ENCODE data around the gene DNAJC16. TPM values are rescaled to one million over a fixed set of nuclear protein-coding genes. Genes with fewer than 3 reads are reported as not detected.

The DNAJC16 gene
- total RNA-seq, 4 donors from 2014 or later, result 17.2 to 24.8 (median 19.7) TPM

GRCh38 chr1:15622712-15623373 is 96.2 kb downstream of the DNAJC16 start:
- peaks cover 7% of the 10 kb centered on the region for H3K36me3 ChIP-seq
- no peak overlapping the region for H3K27ac ChIP-seq
- H3K9me3 ChIP-seq, result no peaks in the 10 kb centered on the region
- H3K4me3 ChIP-seq, result no peak overlapping the region
- WGBS, result 79% methylated on average over 7 of the region's 7 CpGs
- DNase-seq (ENCODE audit: low spot score in 2 of 2), result no peak
- H3K27me3 ChIP-seq, result no peaks in the 10 kb centered on the region
- H3K4me1 ChIP-seq, result peaks cover 61% of the 10 kb centered on the region
- TF ChIP-seq POLR2AphosphoS5 (IDR thresholded peaks at IDR 0.05) (no peak), CTCF (IDR thresholded peaks at IDR 0.05) (no peak), EP300 (IDR thresholded peaks at IDR 0.05) (no peak), POLR2A (IDR thresholded peaks at IDR 0.05) (no peak)

DNA sequence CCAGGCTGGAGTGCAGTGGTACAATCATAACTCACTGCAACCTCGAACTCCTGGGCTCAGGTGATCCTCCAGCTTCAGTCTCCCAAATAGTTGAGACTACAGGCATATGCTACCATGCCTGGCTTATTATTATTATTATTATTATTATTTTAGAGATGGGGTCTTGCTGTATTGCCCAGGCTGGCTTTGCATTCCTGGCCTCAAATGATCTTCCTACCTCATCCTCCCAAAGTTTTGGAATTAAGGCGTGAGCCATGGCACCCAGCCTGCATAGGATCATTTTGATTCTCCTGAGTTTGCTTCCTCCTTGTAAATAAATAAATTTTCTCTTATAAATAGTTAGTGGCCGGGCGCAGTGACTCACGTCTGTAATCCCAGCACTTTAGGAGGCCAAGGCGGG is 96.8 kb downstream of the DNAJC16 start:
- peaks cover 7% of the 10 kb centered on the region for H3K36me3 ChIP-seq
- no peaks in the 10 kb centered on the region for H3K27me3 ChIP-seq
- H3K27ac ChIP-seq, result no peak overlapping the region
- TF ChIP-seq POLR2AphosphoS5 (IDR thresholded peaks at IDR 0.05) (no peak), EP300 (IDR thresholded peaks at IDR 0.05) (no peak), POLR2A (IDR thresholded peaks at IDR 0.05) (no peak), CTCF (IDR thresholded peaks at IDR 0.05) (no peak)
- no peaks in the 10 kb centered on the region for H3K9me3 ChIP-seq
- DNase-seq (ENCODE audit: low spot score in 2 of 2), result no peak
- H3K4me3 ChIP-seq, result no peak overlapping the region
- peaks cover 63% of the 10 kb centered on the region for H3K4me1 ChIP-seq
- WGBS, result 93% methylated on average over 6 of the region's 6 CpGs

DNA sequence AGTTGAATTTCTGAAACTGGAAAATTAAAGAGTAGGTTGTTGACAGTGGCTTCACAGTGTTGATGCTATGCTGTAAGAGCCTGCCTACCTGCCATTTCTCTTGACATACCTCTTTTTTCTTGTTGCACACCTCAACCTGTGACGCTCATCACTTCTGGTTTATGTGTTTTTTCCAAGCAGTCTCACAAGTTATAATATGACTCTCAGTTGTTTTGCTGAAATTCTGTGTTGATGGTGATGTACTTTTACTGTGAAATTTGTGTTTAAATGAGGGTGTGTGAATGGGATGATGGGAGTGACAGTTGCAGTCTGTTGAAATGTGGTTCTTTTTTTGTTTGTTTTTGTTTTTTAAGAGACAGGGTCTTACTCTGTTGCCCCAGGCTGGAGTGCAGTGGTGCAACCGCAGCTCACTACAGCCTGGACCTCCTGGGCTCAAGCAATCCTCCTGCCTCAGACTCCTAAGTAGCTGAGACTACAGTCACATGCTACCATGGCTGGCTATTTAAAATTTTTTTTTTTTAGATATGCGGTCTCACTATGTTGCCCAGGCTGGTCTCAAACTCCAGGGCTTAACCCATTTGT is 97.6 kb downstream of the DNAJC16 start:
- H3K27ac ChIP-seq, result no peak overlapping the region
- H3K4me3 ChIP-seq, result no peak overlapping the region
- 89% methylated on average over 3 of the region's 3 CpGs for WGBS
- H3K27me3 ChIP-seq, result no peaks in the 10 kb centered on the region
- peaks cover 12% of the 10 kb centered on the region for H3K36me3 ChIP-seq
- H3K4me1 ChIP-seq, result peaks cover 56% of the 10 kb centered on the region
- H3K9me3 ChIP-seq, result no peaks in the 10 kb centered on the region
- TF ChIP-seq EP300 (IDR thresholded peaks at IDR 0.05) (no peak), CTCF (IDR thresholded peaks at IDR 0.05) (no peak), POLR2AphosphoS5 (IDR thresholded peaks at IDR 0.05) (no peak), POLR2A (IDR thresholded peaks at IDR 0.05) (no peak)
- DNase-seq (ENCODE audit: low spot score in 2 of 2), result no peak

GRCh38 chr1:15625056-15625917 is 98.6 kb downstream of the DNAJC16 start:
- H3K27me3 ChIP-seq, result no peaks in the 10 kb centered on the region
- no peak overlapping the region for H3K27ac ChIP-seq
- H3K9me3 ChIP-seq, result no peaks in the 10 kb centered on the region
- DNase-seq (ENCODE audit: low spot score in 2 of 2), result no peak
- H3K4me3 ChIP-seq, result no peak overlapping the region
- TF ChIP-seq POLR2AphosphoS5 (IDR thresholded peaks at IDR 0.05) (no peak), EP300 (IDR thresholded peaks at IDR 0.05) (no peak), POLR2A (IDR thresholded peaks at IDR 0.05) (no peak), CTCF (IDR thresholded peaks at IDR 0.05) (no peak)
- WGBS, result 89% methylated on average over 13 of the region's 13 CpGs
- H3K4me1 ChIP-seq, result peaks cover 45% of the 10 kb centered on the region
- peaks cover 14% of the 10 kb centered on the region for H3K36me3 ChIP-seq

Other genes with a start within 250 kb of the DNAJC16 start
- 10 to 100 TPM; 43.5 to 54.4 (median 49.9) TPM for gene EFHD2, start 117.0 kb upstream of the DNAJC16 start, total RNA-seq
- gene CTRC, start 88.4 kb upstream of the DNAJC16 start, total RNA-seq, result 1 to 10 TPM in 2 of 4 donors, not detected in 2; 1.5 to 2.3 TPM
- not detected for gene CELA2A, start 70.1 kb upstream of the DNAJC16 start, total RNA-seq
- not detected for gene CELA2B, start 50.7 kb upstream of the DNAJC16 start, total RNA-seq
- gene CASP9, start 2.6 kb upstream of the DNAJC16 start, total RNA-seq, result 10 to 100 TPM in 2 of 4 donors, 1 to 10 TPM in 2; 7.0 to 12.6 (median 9.7) TPM
- gene AGMAT, start 58.2 kb downstream of the DNAJC16 start, total RNA-seq, result under 1 TPM in 1 of 4 donors, not detected in 3; 0.72 TPM
- gene DDI2, start 90.6 kb downstream of the DNAJC16 start, total RNA-seq, result 10 to 100 TPM; 33.2 to 90.0 (median 39.9) TPM
- gene PLEKHM2, start 157.5 kb downstream of the DNAJC16 start, total RNA-seq, result 10 to 100 TPM; 51.3 to 61.6 (median 55.2) TPM
- 1 to 10 TPM; 1.3 to 4.3 (median 2.4) TPM for gene SLC25A34, start 209.4 kb downstream of the DNAJC16 start, total RNA-seq
- gene TMEM82, start 215.7 kb downstream of the DNAJC16 start, total RNA-seq, result not detected
- gene FBLIM1, start 231.9 kb downstream of the DNAJC16 start, total RNA-seq, result 10 to 100 TPM; 24.7 to 43.0 (median 27.4) TPM